Measurements from ENCODE around the gene PRPF6. TPM values are rescaled to one million over a fixed set of nuclear protein-coding genes. Genes with fewer than 3 reads are reported as not detected.

The PRPF6 gene
- total RNA-seq, 1 experiment from 2014 or later = 88.4 TPM

GRCh38 chr20:64049060-64049877, 68.3 kb downstream of the PRPF6 start, which contains the start of gene SOX18:
SOX18 (minus strand) TSS chr20:64049639; CDS start chr20:64049516, 123 bp downstream.
- in situ Hi-C loops (cut with HindIII; ENCODE audit: low pct_unique_long_range_greater_than_20kb, low sequenced_read_pairs) (no loop called here), intact Hi-C loops (cut with micrococcal nuclease; ENCODE audit: unreplicated experiment) (no loop called here)
- ATAC-seq = peak; percentile 54
- no peaks in the 10 kb centered on the region for H3K36me3 ChIP-seq (ENCODE audit: control insufficient read depth, insufficient read depth, low read length)
- H3K9me3 ChIP-seq (ENCODE audit: control insufficient read depth, insufficient read depth, low read depth, low read length) = no peaks in the 10 kb centered on the region
- peak within 1 kb of the TSS; percentile 33 for H3K4me3 ChIP-seq (ENCODE audit: low read depth in 2 of 2, low read length in 2 of 2)
- ChIA-PET POLR2A (no interaction called here), CTCF (interaction anchor here (1.4 kb wide), 1 partner anchor 10 kb away, joined by 11 read pairs; no protein-coding TSS in a partner anchor)
- DNase-seq (ENCODE audit: low read depth, low spot score) = no peak
- peak within 1 kb of the TSS; percentile 84 for H3K27ac ChIP-seq (ENCODE audit: low read length)
- BruUV-seq (replicated peaks) = TSS peak; percentile 95
- H3K27me3 ChIP-seq (ENCODE audit: control insufficient read depth, insufficient read depth, low read length) = no peaks in the 10 kb centered on the region
- H3K4me1 ChIP-seq (ENCODE audit: control insufficient read depth, insufficient read depth, low read length) = peaks cover 58% of the 10 kb centered on the region
- 0 out of 2 replicates have a peak, but pooled peaks have one; percentile 21 for TF ChIP-seq POLR2AphosphoS5 (IDR thresholded peaks at IDR 0.05; ENCODE audit: low read depth, low read length)
- TF ChIP-seq REST (IDR thresholded peaks at IDR 0.05; ENCODE audit: insufficient read depth in 1 of 2, low read depth in 2 of 2, low read length in 1 of 2) = no peak

GRCh38 chr20:64049878-64050260, 68.9 kb downstream of the PRPF6 start:
- ATAC-seq = peak; percentile 14; the same call in 1 of the 2 replicates
- no TSS peak for BruUV-seq (replicated peaks)
- TF ChIP-seq CTCF (IDR thresholded peaks at IDR 0.05) (no peak), POLR2AphosphoS5 (IDR thresholded peaks at IDR 0.05; ENCODE audit: low read depth, low read length) (no peak), SIN3A (IDR thresholded peaks at IDR 0.05; ENCODE audit: borderline replicate concordance, insufficient read depth, low read depth, low read length) (no peak), TCF7L2 (IDR thresholded peaks at IDR 0.05; ENCODE audit: low read depth, low read length) (no peak), REST (IDR thresholded peaks at IDR 0.05; ENCODE audit: insufficient read depth in 1 of 2, low read depth in 2 of 2, low read length in 1 of 2) (no peak)
- H3K36me3 ChIP-seq (ENCODE audit: control insufficient read depth, insufficient read depth, low read length) = no peaks in the 10 kb centered on the region
- no peaks in the 10 kb centered on the region for H3K27me3 ChIP-seq (ENCODE audit: control insufficient read depth, insufficient read depth, low read length)
- intact Hi-C loops (cut with micrococcal nuclease; ENCODE audit: unreplicated experiment) = no loop called here
- H3K4me3 ChIP-seq (ENCODE audit: low read depth in 2 of 2, low read length in 2 of 2) = peak overlapping the region; percentile 5 to 33; a peak in 3 of 4 replicates
- POLR2A ChIA-PET = no interaction called here
- H3K9me3 ChIP-seq (ENCODE audit: control insufficient read depth, insufficient read depth, low read depth, low read length) = no peaks in the 10 kb centered on the region
- H3K27ac ChIP-seq (ENCODE audit: low read length) = peak overlapping the region; percentile 84
- in situ Hi-C loops (cut with HindIII; ENCODE audit: low pct_unique_long_range_greater_than_20kb, low sequenced_read_pairs) = no loop called here
- CTCF ChIA-PET = interaction anchor here (1.1 to 1.4 kb wide), 2 partner anchors 10 to 21 kb away, joined by 3 to 11 read pairs; no protein-coding TSS in a partner anchor
- H3K4me1 ChIP-seq (ENCODE audit: control insufficient read depth, insufficient read depth, low read length) = peaks cover 55% of the 10 kb centered on the region
- no peak for DNase-seq (ENCODE audit: low read depth, low spot score)
